GM18526 (cell line): ENCODE results near the gene COL26A1.

ENCODE experiments used
- POLR2A ChIP-seq: IDR thresholded peaks from 3 replicates; pipeline ENCODE4 v1.6.1; 2011; ENCODE audit not compliant: insufficient read length; ENCODE audit errors: extremely low read depth

The COL26A1 gene

GRCh38 chr7:101412976-101413375, 50.3 kb downstream of the COL26A1 start:
- no peak for TF ChIP-seq POLR2A

- no peak for TF ChIP-seq POLR2A
These were observed 56.0 kb downstream of the COL26A1 start for GRCh38 chr7:101418694-101419093.

- no peak for TF ChIP-seq POLR2A
These were observed 57.2 kb downstream of the COL26A1 start for GRCh38 chr7:101419831-101420230.

- TF ChIP-seq POLR2A, result no peak
These were observed 57.8 kb downstream of the COL26A1 start for GRCh38 chr7:101420436-101420835.

GRCh38 chr7:101422356-101423195, 59.9 kb downstream of the COL26A1 start:
- TF ChIP-seq POLR2A, result no peak

GRCh38 chr7:101426303-101427011, 63.8 kb downstream of the COL26A1 start:
- no peak for TF ChIP-seq POLR2A

GRCh38 chr7:101428093-101428866, 65.6 kb downstream of the COL26A1 start:
- TF ChIP-seq POLR2A, result no peak

GRCh38 chr7:101432316-101432715, 69.6 kb downstream of the COL26A1 start:
- no peak for TF ChIP-seq POLR2A

GRCh38 chr7:101433688-101434087, 71.0 kb downstream of the COL26A1 start:
- TF ChIP-seq POLR2A, result no peak

- TF ChIP-seq POLR2A, result no peak
These were observed 73.0 kb downstream of the COL26A1 start for GRCh38 chr7:101435461-101436220.

GRCh38 chr7:101436221-101436735, 73.6 kb downstream of the COL26A1 start:
- TF ChIP-seq POLR2A, result no peak

GRCh38 chr7:101436857-101437576, 74.3 kb downstream of the COL26A1 start:
- no peak for TF ChIP-seq POLR2A

GRCh38 chr7:101441890-101442289, 79.2 kb downstream of the COL26A1 start:
- no peak for TF ChIP-seq POLR2A
